K562 (cell line): ENCODE data around the gene CYTH1. TPM values are rescaled to one million over a fixed set of nuclear protein-coding genes. Genes with fewer than 3 reads are reported as not detected.
A peak's percentile ranks its signal among the peaks of the same experiment; 100 is the strongest.

ENCODE experiments used
- ARID1B ChIP-seq: fragments of 450-650 bp; IDR thresholded peaks from 2 replicates; pipeline ENCODE4 v1.6.1; 2016; ENCODE audit warnings: antibody characterized with exemption, mild to moderate bottlenecking, inconsistent platforms
- BHLHE40 ChIP-seq: IDR thresholded peaks from 2 replicates; pipeline ENCODE4 v1.6.1; 2011; ENCODE audit warnings: low read length, improper control_type of control experiment
- CBFB ChIP-seq: sonication (generic); formaldehyde crosslinking; IDR thresholded peaks from 2 replicates; pipeline ENCODE4 v1.4.0; 2020; ENCODE audit warnings: mild to moderate bottlenecking, missing genetic modification reagents
- GTF2E2 ChIP-seq: fragments of 200-800 bp; sonication (Bioruptor generic); IDR thresholded peaks from 2 replicates; pipeline ENCODE4 v1.6.1; 2016; ENCODE audit warnings: missing genetic modification characterization, missing compliant biosample characterization
- HDAC1 ChIP-seq, 2 experiments: fragments of 450-650 bp; IDR thresholded peaks; 2 replicates each; pipeline ENCODE4 v1.6.1; 2016 to 2017; ENCODE audit warnings: inconsistent platforms in 1 of 2, mild to moderate bottlenecking in 1 of 2, moderate library complexity in 1 of 2
- HDAC6 ChIP-seq: IDR thresholded peaks from 2 replicates; pipeline ENCODE4 v1.6.1; 2012; ENCODE audit warnings: low read depth, mild to moderate bottlenecking, control low read depth, inconsistent platforms, low read length, moderate library complexity
- HMGN3 ChIP-seq: IDR thresholded peaks from 2 replicates; pipeline ENCODE4 v1.6.1; 2011; ENCODE audit warnings: borderline replicate concordance, low read depth, mild to moderate bottlenecking, mixed read lengths, low read length; ENCODE audit not compliant: insufficient read length; ENCODE audit errors: extremely low read depth
- MEF2A ChIP-seq: IDR thresholded peaks from 2 replicates; pipeline ENCODE4 v1.6.1; 2011; ENCODE audit warnings: low read depth, mild to moderate bottlenecking, low read length, moderate library complexity; ENCODE audit not compliant: control insufficient read depth
- NEUROD1 ChIP-seq: fragments of 150-350 bp; IDR thresholded peaks from 2 replicates; pipeline ENCODE4 v1.6.1; 2014; ENCODE audit warnings: borderline replicate concordance, low read length, low read depth; ENCODE audit not compliant: partially characterized antibody
- NFIX ChIP-seq: fragments of 250-450 bp; sonication (Bioruptor Pico); IDR thresholded peaks from 2 replicates; pipeline ENCODE4 v1.4.0; 2020; ENCODE audit warnings: low read depth, mild to moderate bottlenecking, moderate library complexity
- NRF1 ChIP-seq, 2 experiments: fragments of 450-650 bp; IDR thresholded peaks in 1 of 2; conservative IDR thresholded peaks in 1 of 2; 2 replicates each; pipeline ENCODE4 v1.6.1; 2014; ENCODE audit warnings: mild to moderate bottlenecking in 2 of 2
- RB1 ChIP-seq: fragments of 450-650 bp; IDR thresholded peaks from 2 replicates; pipeline ENCODE4 v1.6.1; 2017; ENCODE audit warnings: low read depth, mild to moderate bottlenecking
- RFX5 ChIP-seq: IDR thresholded peaks from 2 replicates; pipeline ENCODE4 v1.6.1; 2011; ENCODE audit warnings: low read depth, mild to moderate bottlenecking, improper control_type of control experiment, low read length
- STAT5A ChIP-seq: IDR thresholded peaks from 2 replicates; pipeline ENCODE4 v1.6.1; 2012; ENCODE audit warnings: low read length, inconsistent platforms, borderline replicate concordance
- TCF15 ChIP-seq: fragments of 250-450 bp; sonication (Bioruptor Pico); IDR thresholded peaks from 2 replicates; pipeline ENCODE4 v1.8.0; 2022; ENCODE audit warnings: moderate library complexity, mild to moderate bottlenecking, inconsistent platforms
- TEAD4 ChIP-seq, 2 experiments: sonication (generic) in 1 of 2; formaldehyde crosslinking in 1 of 2; IDR thresholded peaks; 2 replicates each; pipeline versions ENCODE4 v1.6.1 to v1.8.0; 2012 to 2022; ENCODE audit warnings: borderline replicate concordance in 1 of 2, inconsistent platforms in 1 of 2, low read length in 1 of 2, mild to moderate bottlenecking in 1 of 2, missing genetic modification reagents in 1 of 2
- ZNF589 ChIP-seq: fragments of 200-800 bp; sonication (Bioruptor generic); IDR thresholded peaks from 2 replicates; pipeline ENCODE4 v1.6.1; 2016; ENCODE audit warnings: low read depth, missing genetic modification characterization, missing compliant biosample characterization
- ZNF639 ChIP-seq, 2 experiments: fragments of 200-800 bp in 1 of 2; sonication (Bioruptor generic) in 1 of 2; sonication (generic) in 1 of 2; formaldehyde crosslinking in 1 of 2; IDR thresholded peaks in 1 of 2; conservative IDR thresholded peaks in 1 of 2; 2 replicates each; pipeline versions ENCODE4 v1.5.0 to v1.6.1; 2016 to 2020; ENCODE audit warnings: missing compliant biosample characterization in 1 of 2, missing genetic modification characterization in 1 of 2, missing genetic modification reagents in 1 of 2
- polyA plus RNA-seq, 8 experiments: library from polyadenylated mRNA; depleted of rRNA in 4 of 8; stranded (reverse) in 5 of 8; unstranded in 3 of 8; fragments of >200 nt; fragmentation: Nextera tagmentation in 2 of 8; fragmentation: Illumina TruSeq in 1 of 8; extraction: Ambion mirVana in 2 of 8; extraction: Trizol in 1 of 8; gene quantifications; 2 replicates each; pipeline versions ENCODE4 v1.2.1 to v1.2.3, GENCODE V29; 2011 to 2014; ENCODE audit warnings: inconsistent platforms in 1 of 8, missing spikeins in 1 of 8
- total RNA-seq, 7 experiments: library from RNA; depleted of rRNA in 6 of 7; stranded (reverse); fragments of >200 nt in 6 of 7; fragmentation: Illumina TruSeq in 2 of 7; extraction: Trizol in 2 of 7; gene quantifications; 2 replicates each; pipeline versions ENCODE4 v1.2.1 to v1.2.3, GENCODE V29; 2011 to 2021; ENCODE audit warnings: low replicate concordance in 1 of 7
- TF ChIP-seq, protein P1 (sequence below): sonication (generic); formaldehyde crosslinking; IDR thresholded peaks from 2 replicates; pipeline ENCODE4 v1.8.0; 2022; ENCODE audit warnings: mild to moderate bottlenecking, low read depth, missing genetic modification reagents
- TF ChIP-seq, protein P2 (sequence below): sonication (generic); formaldehyde crosslinking; IDR thresholded peaks from 2 replicates; pipeline ENCODE4 v1.9.0; 2022; ENCODE audit warnings: mild to moderate bottlenecking, missing genetic modification reagents
- TF ChIP-seq, protein P3 (sequence below): sonication (generic); formaldehyde crosslinking; IDR thresholded peaks from 2 replicates; pipeline ENCODE4 v1.8.0; 2022; ENCODE audit warnings: missing genetic modification reagents, mild to moderate bottlenecking, moderate library complexity, borderline replicate concordance

Gene CYTH1
- total and polyA plus RNA-seq, 9 of the 15 experiments (the other 6 are each of a cell fraction or from before 2014, with no cell fraction given): 0.52 to 27.7 (median 16.8) TPM

DNA sequence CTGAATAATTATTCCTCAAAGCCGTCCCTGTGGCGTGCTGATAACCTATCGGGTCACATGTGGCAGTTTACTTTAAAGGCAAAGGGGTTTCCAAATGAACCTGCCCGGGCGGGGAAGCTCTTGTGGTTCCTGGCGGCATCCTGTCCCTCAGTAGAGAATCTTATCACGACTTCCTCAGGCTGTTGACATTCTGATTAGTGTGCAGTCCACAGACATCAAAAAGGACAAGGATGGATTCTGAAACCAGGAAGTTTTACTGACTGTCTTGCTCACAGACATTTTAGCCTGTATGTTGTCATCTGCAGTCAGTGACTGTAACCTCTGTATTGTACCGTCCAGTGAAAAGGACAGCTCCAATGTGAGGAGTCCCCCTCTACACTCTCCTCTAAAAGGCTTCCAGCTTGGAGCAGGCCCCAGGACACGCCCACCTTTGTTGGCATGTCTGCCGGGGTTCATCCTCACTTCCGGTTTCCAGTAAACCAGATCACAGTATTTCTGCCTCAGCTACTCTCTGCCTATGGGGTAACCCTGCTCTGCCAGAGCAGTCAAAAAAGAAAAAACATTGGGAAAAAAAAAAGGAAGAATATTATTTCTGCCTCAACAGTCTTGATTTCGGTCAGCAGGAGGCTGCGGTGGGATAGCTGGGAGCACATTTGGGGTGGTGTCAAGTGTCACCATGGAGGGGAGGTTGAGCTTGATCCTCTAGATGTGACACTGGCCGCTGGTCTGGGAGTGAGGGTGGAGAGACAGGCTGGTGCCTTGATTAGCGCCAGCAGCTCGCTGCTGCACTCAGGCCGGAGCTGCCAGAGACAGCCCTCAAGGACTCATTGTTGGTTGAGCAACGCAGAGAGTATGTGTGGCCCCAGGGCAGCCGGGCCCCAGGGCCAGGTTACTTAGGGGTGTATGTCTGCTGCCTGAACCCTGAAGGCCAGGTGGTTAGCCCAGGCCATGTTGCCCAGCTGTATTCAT lies 115.8 kb downstream of the CYTH1 start (continued):
- TF ChIP-seq BHLHE40: peak; percentile 95
- TF ChIP-seq, protein P1, sequence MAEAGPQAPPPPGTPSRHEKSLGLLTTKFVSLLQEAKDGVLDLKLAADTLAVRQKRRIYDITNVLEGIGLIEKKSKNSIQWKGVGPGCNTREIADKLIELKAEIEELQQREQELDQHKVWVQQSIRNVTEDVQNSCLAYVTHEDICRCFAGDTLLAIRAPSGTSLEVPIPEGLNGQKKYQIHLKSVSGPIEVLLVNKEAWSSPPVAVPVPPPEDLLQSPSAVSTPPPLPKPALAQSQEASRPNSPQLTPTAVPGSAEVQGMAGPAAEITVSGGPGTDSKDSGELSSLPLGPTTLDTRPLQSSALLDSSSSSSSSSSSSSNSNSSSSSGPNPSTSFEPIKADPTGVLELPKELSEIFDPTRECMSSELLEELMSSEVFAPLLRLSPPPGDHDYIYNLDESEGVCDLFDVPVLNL (CRISPR knock-in tag): no peak
- TF ChIP-seq RB1: 0 out of 2 replicates have a peak, but pooled peaks have one; percentile 25
- peak; percentile 96 for TF ChIP-seq CBFB (CRISPR knock-in tag)
- peak; percentile 99 for TF ChIP-seq TEAD4 (IDR thresholded peaks at IDR 0.05; ENCODE audit: low read length)
- TF ChIP-seq TEAD4 (CRISPR knock-in tag; IDR thresholded peaks at IDR 0.05; ENCODE audit: borderline replicate concordance): no peak
- 0 out of 2 replicates have a peak, but pooled peaks have one; percentile 57 for TF ChIP-seq GTF2E2 (tag)
- TF ChIP-seq TCF15: no peak
- TF ChIP-seq, protein P2, sequence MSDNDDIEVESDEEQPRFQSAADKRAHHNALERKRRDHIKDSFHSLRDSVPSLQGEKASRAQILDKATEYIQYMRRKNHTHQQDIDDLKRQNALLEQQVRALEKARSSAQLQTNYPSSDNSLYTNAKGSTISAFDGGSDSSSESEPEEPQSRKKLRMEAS (CRISPR knock-in tag): peak; percentile 80
- no peak for TF ChIP-seq NFIX (CRISPR knock-in tag)
- TF ChIP-seq STAT5A: peak; percentile 92
- TF ChIP-seq ARID1B: peak; percentile 99
- TF ChIP-seq HDAC6: no peak
- TF ChIP-seq MEF2A: no peak
- peak; percentile 90 for TF ChIP-seq NEUROD1
- TF ChIP-seq, protein P3, sequence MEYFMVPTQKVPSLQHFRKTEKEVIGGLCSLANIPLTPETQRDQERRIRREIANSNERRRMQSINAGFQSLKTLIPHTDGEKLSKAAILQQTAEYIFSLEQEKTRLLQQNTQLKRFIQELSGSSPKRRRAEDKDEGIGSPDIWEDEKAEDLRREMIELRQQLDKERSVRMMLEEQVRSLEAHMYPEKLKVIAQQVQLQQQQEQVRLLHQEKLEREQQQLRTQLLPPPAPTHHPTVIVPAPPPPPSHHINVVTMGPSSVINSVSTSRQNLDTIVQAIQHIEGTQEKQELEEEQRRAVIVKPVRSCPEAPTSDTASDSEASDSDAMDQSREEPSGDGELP: peak; percentile 82
- peak; percentile 62 to 72 for TF ChIP-seq NRF1 (conservative IDR thresholded peaks at IDR 0.05 in 1 of 2, IDR thresholded peaks at IDR 0.05 in 1 of 2)
- peak in 1 of 2 experiments; percentile 71; a peak in 1 of 4 replicates for TF ChIP-seq ZNF639 (CRISPR knock-in tag; conservative IDR thresholded peaks at IDR 0.05 in 1 of 2, IDR thresholded peaks at IDR 0.05 in 1 of 2)
- TF ChIP-seq ZNF589: peak; percentile 94
- peak; percentile 93 to 99; a peak in 3 of 4 replicates for TF ChIP-seq HDAC1 (IDR thresholded peaks at IDR 0.05)
- peak; percentile 99 for TF ChIP-seq HMGN3
- TF ChIP-seq RFX5: no peak
